ENCODE results near the gene SLC22A23. TPM values are rescaled to one million over a fixed set of nuclear protein-coding genes. Genes with fewer than 3 reads are reported as not detected.

The SLC22A23 gene
- total and polyA plus RNA-seq, 8 donors = 4.9 to 27.9 (median 14.2) TPM

DNA sequence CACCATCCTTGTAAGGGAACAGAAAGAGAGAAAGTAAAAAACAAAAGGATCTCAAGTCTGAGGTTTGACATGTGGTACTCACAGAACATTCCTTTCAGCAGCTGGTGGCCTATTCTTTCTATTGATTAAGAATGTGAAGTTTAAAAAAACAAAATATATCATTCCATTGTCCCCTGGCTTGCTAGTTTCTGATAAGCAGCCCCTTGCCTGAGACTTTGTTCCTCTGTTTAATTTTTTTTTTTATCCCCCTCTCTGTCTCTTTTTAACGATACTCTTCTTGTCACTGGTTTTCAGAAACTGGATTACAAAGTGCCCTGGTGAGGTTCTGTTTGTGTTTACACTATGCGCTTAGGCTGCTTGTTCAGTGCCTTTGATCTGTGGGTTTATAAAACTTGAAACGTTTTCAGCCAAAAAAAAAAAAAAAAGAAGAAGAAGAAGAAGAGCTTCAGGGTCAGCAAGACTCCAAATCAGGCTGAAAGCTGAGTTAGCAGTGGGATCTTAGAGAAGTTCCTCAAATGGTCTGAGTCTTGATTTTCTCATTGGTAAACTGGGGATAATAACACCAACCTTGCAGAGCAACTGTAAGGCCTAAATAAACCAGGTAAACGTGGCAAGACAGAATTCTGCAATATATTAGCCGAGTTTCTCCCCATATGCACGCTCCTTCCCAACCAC is 45.1 kb upstream of the SLC22A23 start:
- ATAC-seq = peak in 1 of 4 donors; percentile 40
- no peaks in the 10 kb centered on the region for H3K36me3 ChIP-seq
- intact Hi-C loops (cut with DNase I) = no loop called here
- no peaks in the 10 kb centered on the region for H3K4me1 ChIP-seq
- no peaks in the 10 kb centered on the region for H3K9me3 ChIP-seq
- FAIRE-seq = no peak
- no peak for DNase-seq
- H3K27ac ChIP-seq = no peak overlapping the region
- WGBS, 2 donors = 52 to 53% methylated on average over 6 of the region's 6 CpGs
- no peaks in the 10 kb centered on the region for H3K27me3 ChIP-seq
- TF ChIP-seq, protein P1, sequence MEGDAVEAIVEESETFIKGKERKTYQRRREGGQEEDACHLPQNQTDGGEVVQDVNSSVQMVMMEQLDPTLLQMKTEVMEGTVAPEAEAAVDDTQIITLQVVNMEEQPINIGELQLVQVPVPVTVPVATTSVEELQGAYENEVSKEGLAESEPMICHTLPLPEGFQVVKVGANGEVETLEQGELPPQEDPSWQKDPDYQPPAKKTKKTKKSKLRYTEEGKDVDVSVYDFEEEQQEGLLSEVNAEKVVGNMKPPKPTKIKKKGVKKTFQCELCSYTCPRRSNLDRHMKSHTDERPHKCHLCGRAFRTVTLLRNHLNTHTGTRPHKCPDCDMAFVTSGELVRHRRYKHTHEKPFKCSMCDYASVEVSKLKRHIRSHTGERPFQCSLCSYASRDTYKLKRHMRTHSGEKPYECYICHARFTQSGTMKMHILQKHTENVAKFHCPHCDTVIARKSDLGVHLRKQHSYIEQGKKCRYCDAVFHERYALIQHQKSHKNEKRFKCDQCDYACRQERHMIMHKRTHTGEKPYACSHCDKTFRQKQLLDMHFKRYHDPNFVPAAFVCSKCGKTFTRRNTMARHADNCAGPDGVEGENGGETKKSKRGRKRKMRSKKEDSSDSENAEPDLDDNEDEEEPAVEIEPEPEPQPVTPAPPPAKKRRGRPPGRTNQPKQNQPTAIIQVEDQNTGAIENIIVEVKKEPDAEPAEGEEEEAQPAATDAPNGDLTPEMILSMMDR (IDR thresholded peaks at IDR 0.05) = no peak
- no peak overlapping the region for H3K4me3 ChIP-seq

DNA sequence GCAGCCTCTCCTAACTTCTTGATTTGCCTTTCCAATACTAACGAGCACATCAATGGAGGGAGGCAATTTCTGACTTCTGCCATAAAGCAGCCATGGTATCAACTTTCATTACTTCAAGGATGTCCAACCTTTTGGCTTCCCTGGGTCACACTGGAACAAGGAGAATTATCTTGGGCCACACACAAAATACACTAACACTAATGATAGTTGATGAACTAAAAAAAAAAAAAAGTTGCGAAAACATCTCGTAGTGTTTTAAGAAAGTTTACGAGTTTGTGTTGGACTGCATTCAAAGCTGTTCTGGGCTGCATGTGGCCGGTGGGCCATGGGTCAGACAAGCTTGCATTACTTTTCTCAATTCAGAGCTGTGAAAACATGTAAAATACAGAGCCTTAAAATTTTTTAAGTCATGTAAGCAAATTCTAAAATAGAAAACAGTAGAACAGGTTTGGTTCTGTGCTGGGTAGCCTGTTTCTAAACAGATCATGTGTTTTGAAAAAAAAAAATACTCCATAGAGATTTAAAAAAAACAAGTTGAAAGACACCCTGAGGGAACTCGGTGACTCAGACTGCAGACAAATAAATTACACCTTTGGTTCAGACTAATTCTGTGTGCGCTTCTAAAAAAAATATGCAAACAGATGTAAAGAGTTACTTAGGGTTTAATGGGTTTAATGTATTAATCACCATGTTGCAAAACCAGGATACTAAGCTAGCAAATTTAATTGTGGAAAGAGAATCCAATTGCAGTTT is 43.6 kb upstream of the SLC22A23 start:
- H3K36me3 ChIP-seq = no peaks in the 10 kb centered on the region
- intact Hi-C loops (cut with DNase I) = no loop called here
- DNase-seq = no peak
- peak in 1 of 4 donors; percentile 52 for ATAC-seq
- H3K4me3 ChIP-seq = no peak overlapping the region
- no peaks in the 10 kb centered on the region for H3K9me3 ChIP-seq
- H3K27ac ChIP-seq = no peak overlapping the region
- no peaks in the 10 kb centered on the region for H3K27me3 ChIP-seq
- H3K4me1 ChIP-seq = no peaks in the 10 kb centered on the region
- FAIRE-seq = no peak
- TF ChIP-seq, protein P1 (IDR thresholded peaks at IDR 0.05) = no peak
- WGBS, 2 donors = 84 to 87% methylated on average over 7 of the region's 7 CpGs

DNA sequence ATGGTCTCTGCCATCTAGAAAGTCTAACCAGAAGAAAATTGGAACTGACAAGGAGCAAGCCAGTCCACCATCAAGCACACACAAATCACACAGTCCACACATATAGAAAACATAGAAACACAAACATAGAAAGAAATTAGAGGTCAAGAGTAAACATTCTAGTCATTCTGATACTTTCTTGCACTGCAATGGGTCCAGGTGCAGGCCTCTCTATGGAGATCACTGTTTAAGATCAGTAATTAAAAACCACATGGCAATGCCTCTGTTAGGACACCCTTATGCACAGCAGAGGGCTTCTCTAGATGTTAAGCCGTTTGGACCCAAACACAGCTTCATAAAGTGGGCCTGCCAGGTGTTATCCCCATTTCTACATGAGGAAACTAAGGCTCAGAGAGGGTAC is 42.8 kb upstream of the SLC22A23 start:
- no peak for DNase-seq
- no peak for FAIRE-seq
- intact Hi-C loops (cut with DNase I) = no loop called here
- Histone ChIP-seq H3K9me3 (no peaks in the 10 kb centered on the region), H3K27me3 (no peaks in the 10 kb centered on the region), H3K4me3 (no peak overlapping the region), H3K27ac (no peak overlapping the region), H3K4me1 (no peaks in the 10 kb centered on the region), H3K36me3 (no peaks in the 10 kb centered on the region)
- WGBS, 2 donors = 64 to 65% methylated on average over 1 of the region's 1 CpG
- TF ChIP-seq, protein P1 (IDR thresholded peaks at IDR 0.05) = no peak
- no peak for ATAC-seq

DNA sequence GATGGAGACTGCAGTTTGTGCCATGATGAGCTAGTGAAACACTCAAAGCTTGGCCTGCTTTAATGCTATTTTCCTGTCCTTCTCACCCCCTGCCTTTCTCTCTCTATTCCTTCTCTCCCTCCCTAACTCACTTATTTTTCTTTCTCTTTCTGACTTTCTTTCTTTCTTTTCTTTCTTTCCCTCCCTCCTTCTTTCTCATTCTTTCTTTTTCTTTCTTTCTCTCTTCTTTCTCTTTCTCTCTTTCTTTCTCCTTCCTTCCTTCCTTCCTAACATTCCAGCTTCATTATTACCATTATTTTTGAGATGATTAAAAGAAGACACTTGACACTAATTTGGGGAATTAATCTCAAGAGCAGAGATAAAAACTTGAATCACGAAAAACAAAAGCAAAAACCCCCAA is 39.5 kb upstream of the SLC22A23 start:
- intact Hi-C loops (cut with DNase I) = no loop called here

More for the DNA sequence above, 39.5 kb upstream of the SLC22A23 start:
- Histone ChIP-seq H3K36me3 (no peaks in the 10 kb centered on the region), H3K27ac (no peak overlapping the region), H3K9me3 (no peaks in the 10 kb centered on the region), H3K4me1 (no peaks in the 10 kb centered on the region), H3K4me3 (no peak overlapping the region), H3K27me3 (no peaks in the 10 kb centered on the region)
- WGBS, 2 donors = 87 to 93% methylated on average over 1 of the region's 1 CpG
- no peak for FAIRE-seq
- ATAC-seq = no peak
- no peak for DNase-seq
- TF ChIP-seq, protein P1 (IDR thresholded peaks at IDR 0.05) = no peak
